ENCODE results near the gene HOXB1. TPM values are rescaled to one million over a fixed set of nuclear protein-coding genes. Genes with fewer than 3 reads are reported as not detected.
A peak's percentile ranks its signal among the peaks of the same experiment; 100 is the strongest.

HOXB1 gene
- total and polyA plus RNA-seq, 2 of the 8 experiments (the other 6 are each of a cell fraction or from before 2014, with no cell fraction given), result not detected

MicroRNA genes within 50 kb of the gene (microRNA counts, 767-probe panel; counts per million panel counts)
- microRNA hsa-miR-10a-5p, result 879 counts per million, percentile 95 among the panel's probes with 10 or more counts

Small RNA genes within 50 kb of the gene (small RNA-seq; reads per million reads assigned to genes)
- gene RF00019 (ENCODE audit: insufficient read depth), result not detected

Other genes starting within 250 kb of the HOXB1 start
- not detected in 2 replicates for gene SKAP1, start 100.8 kb downstream of the HOXB1 start, total RNA-seq (2021; fragmentation: NEBNext Ultra II Directional; extraction: Animal tissue kit (Norgen Biotek cat#: 25700))
- not detected in 2 replicates for gene SKAP1, start 100.8 kb downstream of the HOXB1 start, polyA plus RNA-seq (2011; rRNA removed)
- gene HOXB2, start 14.1 kb upstream of the HOXB1 start, total RNA-seq (2021; fragmentation: NEBNext Ultra II Directional; extraction: Animal tissue kit (Norgen Biotek cat#: 25700)), result not detected in 2 replicates
- not detected in 2 replicates for gene HOXB2, start 14.1 kb upstream of the HOXB1 start, polyA plus RNA-seq (2011; rRNA removed)
- not detected in 2 replicates for gene HOXB4, start 47.3 kb upstream of the HOXB1 start, total RNA-seq (2021; fragmentation: NEBNext Ultra II Directional; extraction: Animal tissue kit (Norgen Biotek cat#: 25700))
- not detected in 2 replicates for gene HOXB4, start 47.3 kb upstream of the HOXB1 start, polyA plus RNA-seq (2011; rRNA removed)
- not detected in 2 replicates for gene HOXB3, start 59.2 kb upstream of the HOXB1 start, total RNA-seq (2021; fragmentation: NEBNext Ultra II Directional; extraction: Animal tissue kit (Norgen Biotek cat#: 25700))
- not detected in 2 replicates for gene HOXB3, start 59.2 kb upstream of the HOXB1 start, polyA plus RNA-seq (2011; rRNA removed)
- gene HOXB5, start 62.8 kb upstream of the HOXB1 start, total RNA-seq (2021; fragmentation: NEBNext Ultra II Directional; extraction: Animal tissue kit (Norgen Biotek cat#: 25700)), result not detected in 2 replicates
- not detected in 2 replicates for gene HOXB5, start 62.8 kb upstream of the HOXB1 start, polyA plus RNA-seq (2011; rRNA removed)
- gene HOXB6, start 74.0 kb upstream of the HOXB1 start, total RNA-seq (2021; fragmentation: NEBNext Ultra II Directional; extraction: Animal tissue kit (Norgen Biotek cat#: 25700)), result not detected in 2 replicates
- not detected in 2 replicates for gene HOXB6, start 74.0 kb upstream of the HOXB1 start, polyA plus RNA-seq (2011; rRNA removed)
- gene HOXB7, start 80.0 kb upstream of the HOXB1 start, total RNA-seq (2021; fragmentation: NEBNext Ultra II Directional; extraction: Animal tissue kit (Norgen Biotek cat#: 25700)), result not detected in 2 replicates
- not detected in 2 replicates for gene HOXB7, start 80.0 kb upstream of the HOXB1 start, polyA plus RNA-seq (2011; rRNA removed)
- not detected in 2 replicates for gene HOXB8, start 84.3 kb upstream of the HOXB1 start, total RNA-seq (2021; fragmentation: NEBNext Ultra II Directional; extraction: Animal tissue kit (Norgen Biotek cat#: 25700))
- gene HOXB8, start 84.3 kb upstream of the HOXB1 start, polyA plus RNA-seq (2011; rRNA removed), result not detected in 2 replicates
- not detected in 2 replicates for gene HOXB9, start 95.3 kb upstream of the HOXB1 start, total RNA-seq (2021; fragmentation: NEBNext Ultra II Directional; extraction: Animal tissue kit (Norgen Biotek cat#: 25700))
- not detected in 2 replicates for gene HOXB9, start 95.3 kb upstream of the HOXB1 start, polyA plus RNA-seq (2011; rRNA removed)
- not detected in 2 replicates for gene PRAC1, start 191.5 kb upstream of the HOXB1 start, total RNA-seq (2021; fragmentation: NEBNext Ultra II Directional; extraction: Animal tissue kit (Norgen Biotek cat#: 25700))
- not detected in 2 replicates for gene PRAC1, start 191.5 kb upstream of the HOXB1 start, polyA plus RNA-seq (2011; rRNA removed)
- gene PRAC2, start 192.2 kb upstream of the HOXB1 start, total RNA-seq (2021; fragmentation: NEBNext Ultra II Directional; extraction: Animal tissue kit (Norgen Biotek cat#: 25700)), result not detected in 2 replicates
- gene PRAC2, start 192.2 kb upstream of the HOXB1 start, polyA plus RNA-seq (2011; rRNA removed), result not detected in 2 replicates
- gene HOXB13, start 197.7 kb upstream of the HOXB1 start, total RNA-seq (2021; fragmentation: NEBNext Ultra II Directional; extraction: Animal tissue kit (Norgen Biotek cat#: 25700)), result not detected in 2 replicates
- gene HOXB13, start 197.7 kb upstream of the HOXB1 start, polyA plus RNA-seq (2011; rRNA removed), result not detected in 2 replicates